TTC549 (cell line): Measurements from ENCODE around the gene KCND2.
"Not testable (repeated sequence)": the region's sequence is repeated elsewhere in the genome, so short reads cannot be mapped to it uniquely, and the experiment has no call there.

ENCODE experiments used
- FAIRE-seq: peaks from 2 replicates; lab custom pipeline; 2012; peaks lifted over from hg19 to GRCh38; lab: Jason Lieb, UNC

The KCND2 gene

DNA sequence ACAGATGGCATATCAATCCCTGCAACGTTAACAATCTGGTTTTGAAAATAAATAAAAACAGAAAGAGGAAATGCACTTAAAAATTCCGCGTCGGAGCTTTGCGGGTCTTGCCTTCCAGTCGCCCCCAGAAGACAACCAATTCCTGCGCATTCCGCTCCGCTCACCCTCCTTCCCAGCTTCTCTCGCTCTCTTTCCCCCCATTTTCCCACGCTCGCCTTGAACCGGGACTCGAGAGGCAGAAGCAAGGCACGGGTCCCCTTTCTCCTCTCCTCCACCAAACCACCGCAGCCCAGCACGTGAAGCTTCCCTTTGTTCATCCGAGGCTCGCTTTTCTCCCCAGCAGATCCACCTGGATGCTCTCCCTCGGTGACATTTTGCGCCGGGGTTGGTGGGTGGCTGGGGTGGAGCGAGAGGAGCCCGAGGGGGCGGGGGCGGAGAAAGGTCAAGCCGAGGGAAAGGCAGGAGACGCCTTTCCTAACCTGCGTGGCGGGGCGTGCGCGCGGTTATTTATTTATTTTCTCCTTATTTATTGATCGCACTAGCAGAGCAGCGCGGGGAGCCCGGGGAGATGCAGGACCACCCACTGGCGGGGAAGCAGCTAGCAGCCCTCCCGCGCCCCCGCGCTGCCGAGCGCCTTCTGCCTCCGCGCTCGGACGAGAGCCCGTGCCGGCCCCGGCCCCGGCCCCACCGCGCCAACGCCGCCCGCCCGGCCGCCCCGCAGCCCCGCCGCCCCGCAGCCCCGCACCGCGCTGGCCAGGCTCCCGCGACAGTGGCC lies at the start of gene KCND2:
Gene KCND2, plus strand, starts transcription at position 475 of the 775 bp plus-strand sequence.
- FAIRE-seq: no peak

DNA sequence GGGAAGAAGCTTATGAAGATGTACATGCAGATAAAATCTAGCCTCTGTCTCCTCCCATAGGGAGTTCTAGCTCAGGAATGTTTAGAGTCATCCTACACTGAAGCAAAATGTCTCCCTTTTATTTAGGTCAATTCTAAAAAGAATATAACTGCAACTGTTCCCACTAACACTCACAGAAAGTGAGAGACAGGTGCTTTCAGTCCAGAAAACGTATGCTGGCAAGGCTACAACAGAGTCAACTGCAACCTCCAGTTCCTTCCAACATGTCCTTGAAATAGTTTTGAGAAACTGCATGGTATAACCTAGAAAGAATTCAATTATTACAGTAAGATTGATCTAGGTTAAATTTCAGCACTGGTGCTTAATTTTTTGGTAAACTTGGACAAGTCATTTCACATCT lies 46.8 kb upstream of the KCND2 start:
- no peak for FAIRE-seq

DNA sequence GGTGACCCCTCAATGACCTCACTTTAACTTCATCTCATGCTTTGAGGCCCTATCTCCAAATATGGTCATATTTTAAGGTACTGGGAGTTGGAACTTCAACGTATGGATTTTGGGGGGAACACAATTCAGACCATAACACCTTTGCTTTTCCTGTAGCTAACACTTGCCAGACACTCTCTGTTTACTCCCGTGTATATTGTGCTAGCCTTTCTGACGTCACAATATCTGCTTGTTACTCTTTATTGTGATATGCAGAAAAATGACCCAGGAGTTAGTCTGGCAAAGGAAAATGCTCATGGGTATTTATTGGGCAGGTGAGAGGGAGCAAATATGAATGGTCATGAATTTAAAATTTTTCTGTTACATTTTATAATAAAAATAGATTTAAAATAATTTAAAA lies 45.7 kb upstream of the KCND2 start:
- FAIRE-seq: no peak

DNA sequence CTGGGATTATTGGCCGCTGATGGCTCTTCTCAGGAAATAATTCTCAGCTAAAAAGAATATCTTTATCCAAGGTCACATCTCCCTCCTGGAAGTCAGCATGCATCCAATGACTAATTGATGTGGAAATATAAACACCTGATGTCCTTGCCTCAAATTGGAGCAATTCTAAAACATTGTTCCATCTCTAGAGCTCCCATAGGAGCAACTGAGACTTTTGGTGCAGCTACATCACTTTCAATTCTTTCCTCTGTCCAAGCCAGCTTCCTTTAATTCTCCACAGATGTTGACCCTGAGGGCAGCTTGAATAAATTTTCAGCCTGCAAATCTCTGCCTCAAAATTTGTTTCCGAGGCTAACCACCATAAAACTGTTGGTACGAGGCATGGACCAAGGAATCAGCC lies 43.9 kb upstream of the KCND2 start:
- no peak for FAIRE-seq

DNA sequence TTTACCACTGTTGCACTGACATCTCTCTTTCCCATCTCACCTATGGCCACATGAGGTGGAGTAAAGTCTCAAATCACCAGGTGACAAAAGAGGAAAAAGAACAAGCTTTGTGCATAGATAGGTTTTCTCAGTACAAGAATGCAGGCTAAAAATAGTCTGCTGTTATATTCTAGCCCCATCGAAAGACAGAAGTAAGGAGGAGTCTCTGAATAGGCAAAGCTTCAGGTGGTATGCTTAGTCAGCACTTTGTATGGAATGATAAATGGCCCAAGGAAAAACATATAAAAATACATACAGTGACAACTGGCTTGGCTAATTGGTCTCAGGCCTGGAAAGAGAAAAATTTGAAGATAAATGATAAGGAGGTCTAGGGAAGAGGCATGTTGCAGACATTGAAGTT lies 39.6 kb upstream of the KCND2 start:
- FAIRE-seq: no peak

DNA sequence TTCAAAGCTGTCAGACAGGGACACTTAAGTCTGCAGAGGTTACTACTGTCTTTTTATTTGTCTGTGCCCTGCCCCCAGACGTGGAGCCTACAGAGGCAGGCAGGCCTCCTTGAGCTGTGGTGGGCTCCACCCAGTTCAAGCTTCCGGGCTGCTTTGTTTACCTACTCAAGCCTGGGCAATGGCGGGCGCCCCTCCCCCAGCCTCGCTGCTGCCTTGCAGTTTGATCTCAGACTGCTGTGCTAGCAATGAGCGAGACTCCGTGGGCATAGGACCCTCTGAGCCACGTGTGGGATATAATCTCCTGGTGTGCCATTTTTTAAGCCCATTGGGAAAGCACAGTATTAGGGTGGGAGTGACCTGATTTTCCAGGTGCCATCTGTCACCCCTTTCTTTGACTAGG lies 32.6 kb upstream of the KCND2 start:
- FAIRE-seq: not testable (repeated sequence)

DNA sequence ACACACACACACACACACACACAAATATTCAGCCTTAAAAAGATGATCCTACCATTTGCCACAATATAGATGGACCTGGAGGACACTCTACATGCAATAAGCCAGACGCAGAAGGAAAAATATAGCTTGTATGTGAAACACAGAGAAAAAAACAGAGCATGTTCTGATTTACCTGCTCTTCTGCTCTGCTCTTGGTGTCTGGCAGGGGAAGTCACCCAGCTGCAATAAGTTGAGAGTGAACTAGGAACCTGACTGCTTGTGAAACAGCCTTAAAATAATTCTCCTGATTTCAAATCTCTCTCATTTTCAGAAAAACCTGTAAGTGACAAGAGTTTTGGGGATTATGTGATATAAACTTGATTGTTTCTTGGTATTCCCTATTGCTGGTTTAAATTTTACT lies 31.0 kb upstream of the KCND2 start:
- no peak for FAIRE-seq

DNA sequence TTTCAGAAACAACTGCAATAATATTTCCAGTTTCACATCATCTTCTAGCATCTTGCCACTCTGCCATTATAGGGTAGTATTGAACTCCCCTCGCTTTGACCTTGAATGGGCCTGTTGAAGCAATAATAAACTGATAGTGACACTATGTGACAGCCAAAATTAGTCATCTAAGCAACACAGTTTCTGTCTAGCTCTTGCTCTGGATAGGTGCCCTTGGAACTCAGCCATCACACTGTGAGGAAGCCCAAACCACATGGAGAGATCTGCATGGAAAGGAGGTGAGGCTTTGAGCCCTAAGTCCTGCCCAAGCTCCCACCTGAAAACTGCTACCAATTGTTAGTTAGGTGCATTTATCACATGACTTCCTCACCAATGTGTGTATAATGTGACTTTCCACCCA lies 18.1 kb upstream of the KCND2 start:
- no peak for FAIRE-seq

DNA sequence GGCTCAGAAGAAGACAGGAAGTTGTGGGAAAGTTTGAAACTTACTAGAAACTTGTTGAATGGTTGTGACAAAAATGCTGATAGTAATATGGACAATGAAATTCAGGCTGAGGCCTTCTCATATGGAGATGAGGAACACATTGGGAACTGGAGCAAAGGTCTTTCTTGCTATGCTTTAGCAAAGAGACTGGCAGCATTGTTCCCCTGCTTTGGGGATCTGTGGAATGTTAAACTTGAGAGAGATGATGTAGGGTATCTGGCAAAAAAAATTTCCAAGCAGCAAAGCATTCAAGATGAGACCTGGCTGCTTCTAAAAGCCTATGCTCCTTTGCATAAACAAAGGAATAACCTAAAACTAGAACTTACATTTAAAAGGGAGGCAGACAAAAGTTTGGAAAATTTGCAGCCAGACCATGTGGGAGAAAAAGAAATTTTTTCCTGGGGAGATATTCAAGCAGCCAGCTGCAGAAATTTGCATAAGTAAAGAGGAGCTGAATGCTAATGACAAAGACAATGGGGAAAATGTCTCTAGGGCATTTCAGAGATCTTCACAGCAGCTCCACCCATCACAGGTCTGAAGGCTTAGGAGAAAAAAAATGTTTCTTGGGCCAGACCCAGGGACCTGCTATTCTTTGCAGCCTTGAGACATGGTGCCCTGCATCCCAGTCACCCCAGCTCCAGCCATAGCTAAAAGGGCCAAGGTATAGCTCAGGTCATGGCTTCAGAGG lies 16.5 kb upstream of the KCND2 start:
- no peak for FAIRE-seq

DNA sequence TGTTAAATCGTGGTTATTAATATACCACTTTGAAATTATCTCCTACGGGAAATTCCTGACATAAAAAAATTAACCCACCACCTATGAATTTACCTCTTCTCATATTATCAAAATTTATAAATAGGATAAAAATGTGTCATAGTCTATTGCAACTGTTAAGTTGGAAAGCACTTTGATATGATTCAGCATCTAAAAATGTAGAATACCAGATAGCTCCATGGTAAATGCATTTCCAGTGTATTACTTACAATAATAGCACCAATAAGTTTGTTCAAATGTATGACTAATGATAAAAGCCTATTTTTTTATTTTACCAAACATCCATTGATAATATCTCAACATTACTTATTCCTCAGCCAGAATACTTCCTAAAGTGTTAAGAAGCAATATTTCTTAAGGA lies 13.6 kb upstream of the KCND2 start:
- FAIRE-seq: no peak

DNA sequence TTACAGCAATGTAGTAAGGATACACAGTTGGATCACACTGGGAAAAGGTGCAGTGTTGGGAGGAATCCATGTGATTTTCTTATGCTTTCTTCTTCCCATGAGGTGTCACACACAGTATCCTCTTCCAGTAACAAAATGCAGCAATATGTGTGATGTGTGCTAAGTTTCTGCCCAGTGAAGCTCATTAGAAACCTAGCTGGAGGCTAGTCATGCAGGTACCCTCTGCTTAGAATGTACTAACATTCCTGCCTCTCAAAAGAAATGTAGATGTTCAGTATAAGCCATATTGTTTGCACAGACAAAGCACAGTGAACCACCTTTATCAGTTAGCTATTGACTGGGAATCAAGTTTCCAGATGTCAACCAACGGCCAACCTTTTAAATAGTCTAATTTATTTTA lies 12.9 kb upstream of the KCND2 start:
- no peak for FAIRE-seq

DNA sequence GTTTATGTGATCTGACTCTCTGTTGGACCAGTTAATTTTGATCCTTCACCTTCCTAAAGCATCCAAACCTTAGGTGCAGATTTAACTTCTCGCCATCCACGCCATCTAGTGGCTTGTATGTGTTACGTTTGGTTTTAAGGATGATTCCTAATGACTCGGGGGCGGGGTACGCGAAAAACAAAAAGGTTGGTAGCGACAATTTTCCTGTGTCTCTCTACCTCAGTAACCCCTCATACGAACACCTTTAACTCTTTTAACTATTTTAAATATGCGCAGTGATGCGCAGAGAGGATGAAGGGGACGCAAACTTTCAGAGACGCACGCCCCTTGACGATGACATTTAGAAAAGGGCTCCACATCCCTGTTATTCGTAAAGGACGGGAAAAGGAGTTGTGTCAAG lies 714 bp upstream of the KCND2 start:
- FAIRE-seq: no peak

DNA sequence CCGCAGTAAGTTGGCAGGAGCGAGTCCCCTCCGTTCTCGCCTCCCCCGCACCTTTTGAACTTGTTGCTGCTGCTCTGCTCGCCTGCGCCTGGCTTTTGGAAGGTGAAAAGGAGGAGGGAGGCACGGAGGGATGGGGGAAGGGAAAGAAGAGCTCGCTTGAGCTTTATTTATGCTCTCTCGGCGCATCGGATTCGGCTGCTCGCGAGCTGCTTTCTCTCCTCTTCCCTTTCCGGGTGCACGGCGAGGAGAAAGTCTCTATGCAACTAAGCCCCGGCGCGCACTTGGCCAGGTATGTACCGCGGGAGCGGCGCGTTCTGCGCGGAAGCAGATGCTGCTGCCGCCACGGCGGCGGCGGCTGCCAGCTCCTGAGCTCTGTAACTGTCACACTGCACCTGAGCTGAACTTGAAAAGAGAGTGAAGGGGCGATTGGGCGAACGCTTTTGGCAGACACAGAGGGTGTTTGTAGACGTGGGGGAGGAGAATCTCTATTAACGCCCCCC lies 551 bp downstream of the KCND2 start:
- FAIRE-seq: no peak

DNA sequence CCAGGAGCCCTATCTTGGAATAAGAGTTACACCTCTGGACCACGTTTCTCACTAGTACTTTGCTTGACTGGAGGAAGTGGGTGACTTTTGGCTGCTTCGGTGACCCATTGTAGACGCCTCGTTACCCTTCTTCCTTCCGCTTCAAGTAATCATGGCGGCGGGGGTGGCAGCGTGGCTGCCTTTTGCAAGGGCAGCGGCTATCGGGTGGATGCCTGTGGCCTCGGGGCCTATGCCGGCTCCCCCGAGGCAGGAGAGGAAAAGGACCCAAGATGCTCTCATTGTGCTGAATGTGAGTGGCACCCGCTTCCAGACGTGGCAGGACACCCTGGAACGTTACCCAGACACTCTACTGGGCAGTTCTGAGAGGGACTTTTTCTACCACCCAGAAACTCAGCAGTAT lies 1.5 kb downstream of the KCND2 start:
- FAIRE-seq: no peak

DNA sequence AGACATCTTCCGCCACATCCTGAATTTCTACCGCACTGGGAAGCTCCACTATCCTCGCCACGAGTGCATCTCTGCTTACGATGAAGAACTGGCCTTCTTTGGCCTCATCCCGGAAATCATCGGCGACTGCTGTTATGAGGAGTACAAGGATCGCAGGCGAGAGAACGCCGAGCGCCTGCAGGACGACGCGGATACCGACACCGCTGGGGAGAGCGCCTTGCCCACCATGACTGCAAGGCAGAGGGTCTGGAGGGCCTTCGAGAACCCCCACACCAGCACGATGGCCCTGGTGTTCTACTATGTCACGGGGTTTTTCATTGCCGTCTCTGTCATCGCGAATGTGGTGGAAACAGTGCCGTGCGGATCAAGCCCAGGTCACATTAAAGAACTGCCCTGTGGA lies 1.9 kb downstream of the KCND2 start:
- FAIRE-seq: no peak

DNA sequence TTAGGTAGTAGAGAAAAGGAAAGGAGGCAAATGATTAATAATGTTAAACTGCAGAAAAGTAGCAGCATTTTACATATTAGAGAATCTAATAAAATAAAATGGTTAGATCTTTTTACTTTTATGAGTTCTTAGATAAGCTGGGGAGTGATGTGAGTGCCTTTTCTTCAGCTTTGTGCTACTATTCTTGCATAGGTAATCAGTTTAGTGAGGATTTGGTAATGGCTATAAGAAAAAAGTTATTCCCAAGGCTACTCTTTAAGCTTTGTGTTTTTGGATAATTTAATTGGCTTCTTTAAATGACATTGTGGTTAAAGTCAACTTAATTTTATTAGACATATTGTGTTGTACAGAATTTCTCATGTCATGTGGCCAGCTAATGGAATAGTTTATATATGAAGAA lies 3.7 kb downstream of the KCND2 start:
- no peak for FAIRE-seq

DNA sequence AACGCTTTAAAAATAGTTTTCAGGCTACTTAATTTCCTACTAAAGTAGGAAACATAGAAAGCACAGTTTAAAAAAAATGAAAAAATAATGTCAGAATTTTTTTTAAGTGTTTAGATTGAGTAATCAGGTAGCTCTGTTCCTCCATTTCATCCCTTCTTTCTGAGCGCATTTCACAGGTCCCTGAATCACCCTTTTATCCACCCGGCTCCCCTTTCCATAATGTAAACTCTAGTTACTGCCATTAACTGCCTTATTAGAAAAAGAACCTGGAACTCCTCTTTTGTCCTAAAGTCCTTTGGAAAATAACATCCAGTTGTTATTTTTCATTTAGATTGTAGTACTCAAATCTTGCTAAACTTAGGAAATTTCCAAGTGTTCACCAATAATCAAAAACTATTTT lies 5.8 kb downstream of the KCND2 start:
- FAIRE-seq: no peak

DNA sequence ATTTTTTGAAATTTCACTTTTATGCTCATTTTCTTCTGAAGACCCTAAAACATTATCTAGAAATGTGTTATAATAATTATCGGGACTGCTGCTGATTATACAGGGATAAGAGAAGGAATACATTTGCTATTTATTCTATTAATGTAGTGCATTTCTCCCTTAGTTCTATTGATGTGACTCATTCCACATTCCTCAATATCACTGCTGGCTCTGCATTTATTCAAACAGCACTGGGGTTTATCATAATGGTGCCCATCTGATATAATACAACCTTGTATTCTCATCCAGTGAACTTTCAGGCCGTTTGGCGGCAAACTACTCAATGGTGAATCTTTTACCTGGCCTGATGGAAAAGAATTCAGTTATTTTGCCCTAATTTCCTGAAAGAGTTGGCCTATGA lies 7.8 kb downstream of the KCND2 start:
- FAIRE-seq: no peak

DNA sequence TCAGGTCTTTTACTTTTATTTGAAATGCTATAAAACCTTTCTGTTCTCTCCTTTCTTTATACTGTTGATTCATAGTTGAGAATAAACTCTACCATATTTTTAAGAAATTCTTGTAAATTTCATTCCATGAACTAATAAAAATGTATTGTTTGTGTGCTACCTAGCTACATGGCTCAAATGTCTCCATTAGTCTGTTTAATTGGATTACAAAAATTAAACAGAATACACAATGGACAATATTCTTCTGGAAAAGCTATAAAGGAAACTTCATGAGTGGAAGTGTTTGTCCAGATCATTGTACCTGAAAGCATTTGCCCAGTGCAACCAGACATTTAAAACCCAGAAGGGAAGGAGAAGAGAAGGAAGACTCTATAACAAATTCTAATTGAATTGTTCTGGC lies 20.1 kb downstream of the KCND2 start:
- FAIRE-seq: no peak

DNA sequence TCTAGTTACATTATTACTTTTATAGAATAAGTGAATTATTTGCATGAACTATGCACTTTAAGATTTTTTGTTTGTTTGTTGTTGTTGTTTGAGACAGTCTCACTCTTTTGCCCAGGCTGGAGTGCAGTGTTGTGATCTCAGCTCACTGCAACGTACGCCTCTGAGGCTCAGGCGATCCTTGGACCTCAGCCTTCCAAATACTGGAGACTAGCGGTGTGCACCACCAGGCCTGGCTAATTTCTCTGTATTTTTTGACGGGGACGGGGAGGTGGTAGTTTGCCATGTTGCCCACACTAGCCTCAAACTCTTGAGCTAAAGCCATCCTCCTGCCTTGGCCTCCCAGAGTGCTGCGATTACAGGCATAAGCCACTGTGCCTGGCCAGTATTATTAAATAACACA lies 29.2 kb downstream of the KCND2 start:
- FAIRE-seq: no peak

DNA sequence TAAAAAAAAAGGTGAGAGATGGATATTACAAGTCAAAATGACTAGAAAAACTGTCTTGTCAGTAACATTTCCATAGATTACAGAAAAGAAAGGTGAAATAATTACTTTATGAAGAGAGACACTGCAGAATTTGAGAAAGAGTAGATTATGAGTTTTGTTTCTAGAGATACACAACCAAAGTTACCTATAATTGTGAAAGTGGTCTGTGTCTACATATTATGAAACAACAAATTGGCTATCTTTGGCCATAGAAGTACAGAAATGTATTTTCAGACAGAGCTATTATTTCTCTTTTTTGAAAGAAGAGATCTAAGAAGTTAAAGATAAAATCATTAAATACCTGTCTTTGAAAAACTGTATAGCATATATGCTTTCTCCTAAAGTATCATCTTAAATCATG lies 30.1 kb downstream of the KCND2 start:
- FAIRE-seq: no peak

DNA sequence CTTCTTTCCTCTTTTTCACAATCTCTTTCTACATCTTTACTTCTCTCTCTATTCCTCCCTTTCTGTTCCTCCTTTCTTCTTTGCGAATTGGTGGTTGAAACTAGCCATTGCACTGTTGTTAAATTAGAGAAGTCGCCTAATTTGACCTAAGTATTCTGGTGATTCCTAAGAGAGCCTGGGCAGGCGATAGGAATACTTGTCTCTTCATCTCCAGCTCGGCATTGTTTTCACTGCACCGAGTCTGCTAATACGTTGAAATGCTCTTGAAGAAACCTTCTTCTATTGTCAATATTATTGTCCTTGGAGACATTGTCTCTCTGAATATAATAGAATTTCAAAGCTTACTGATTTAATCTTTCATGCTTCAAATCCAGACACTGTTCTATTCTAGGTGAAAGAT lies 31.7 kb downstream of the KCND2 start:
- no peak for FAIRE-seq

DNA sequence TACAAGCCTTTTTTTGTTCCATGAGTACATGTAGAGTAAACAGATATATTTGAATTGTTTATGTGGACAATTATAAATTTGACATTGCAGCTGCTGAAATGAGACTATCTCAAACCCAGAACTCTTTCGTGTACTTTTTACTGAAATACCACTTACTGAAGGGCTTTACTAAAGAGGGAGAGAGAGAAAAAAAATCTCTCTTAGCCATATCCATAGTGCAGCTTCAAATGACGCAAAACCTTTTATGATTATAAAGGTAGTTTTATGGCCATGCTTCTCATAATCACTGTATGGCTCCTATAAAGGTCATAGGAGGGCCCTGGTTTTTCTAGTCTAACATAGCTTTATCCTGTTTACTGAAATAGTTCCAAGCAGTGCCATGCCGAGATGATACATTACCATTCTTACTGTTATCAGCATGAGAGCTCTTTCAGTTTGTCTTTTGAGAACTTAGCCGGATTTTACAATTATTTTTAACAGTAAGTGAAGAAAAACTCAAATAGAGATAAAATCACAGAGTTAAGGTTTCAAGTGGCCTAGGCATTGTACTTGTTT lies 35.1 kb downstream of the KCND2 start:
- no peak for FAIRE-seq
